Nephron progenitor cell (in vitro differentiated cells): ENCODE measurements around the gene GSC.

Source experiments
- DNase-seq: peaks from one replicate; pipeline ENCODE4 v3.0.0; 2021
- H3K27ac Mint-ChIP-seq: 2 replicates; pipeline ENCODE4 v1.8.0; 2021; ENCODE audit warnings: mild to moderate bottlenecking, moderate library complexity, mixed read lengths
- H3K27me3 Mint-ChIP-seq: 2 replicates; pipeline ENCODE4 v1.8.0; 2021; ENCODE audit warnings: mild to moderate bottlenecking, low read depth, mixed read lengths; ENCODE audit not compliant: poor library complexity
- H3K36me3 Mint-ChIP-seq: 2 replicates; pipeline ENCODE4 v1.8.0; 2021; ENCODE audit warnings: low read depth, mixed read lengths
- H3K4me1 Mint-ChIP-seq: 2 replicates; pipeline ENCODE4 v1.8.0; 2021; ENCODE audit warnings: mixed read lengths
- H3K4me3 Mint-ChIP-seq: 2 replicates; pipeline ENCODE4 v1.8.0; 2021; ENCODE audit warnings: mild to moderate bottlenecking, moderate library complexity, mixed read lengths
- H3K9me3 Mint-ChIP-seq: 2 replicates; pipeline ENCODE4 v1.8.0; 2021; ENCODE audit warnings: mild to moderate bottlenecking, moderate library complexity, mixed read lengths
- TF ChIP-seq, protein P1 (sequence below): fragments of 200-600 bp; sonication (generic); IDR thresholded peaks from 2 replicates; pipeline ENCODE4 v1.5.0; 2021; ENCODE audit warnings: antibody characterized with exemption

GSC gene

DNA sequence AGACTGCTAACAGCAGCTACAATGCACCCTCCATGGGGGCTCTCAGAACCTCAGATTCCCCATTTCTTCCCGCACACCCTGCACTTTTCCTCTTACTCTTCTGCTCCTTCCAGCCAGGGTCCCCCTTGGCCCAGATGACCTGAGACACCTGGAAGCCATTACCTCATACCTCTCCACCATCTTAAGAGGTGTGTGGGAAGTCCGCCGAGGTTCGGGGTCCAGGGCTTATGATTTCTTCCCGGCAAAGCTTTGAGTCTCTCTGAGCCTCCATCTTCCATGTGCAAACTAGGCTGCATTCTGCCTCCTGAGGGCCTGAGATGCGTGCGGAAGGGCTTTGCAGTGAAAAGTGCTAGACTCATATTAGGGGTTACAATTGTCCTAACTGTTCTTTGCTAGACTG is 5.3 kb downstream of the GSC start:
- H3K27ac Mint-ChIP-seq = no peak overlapping the region
- H3K4me3 Mint-ChIP-seq = no peak overlapping the region
- peaks cover 18% of the 10 kb centered on the region for H3K4me1 Mint-ChIP-seq
- no peaks in the 10 kb centered on the region for H3K9me3 Mint-ChIP-seq
- no peaks in the 10 kb centered on the region for H3K36me3 Mint-ChIP-seq
- H3K27me3 Mint-ChIP-seq = peaks cover 75% of the 10 kb centered on the region
- no peak for DNase-seq
- TF ChIP-seq, protein P1, sequence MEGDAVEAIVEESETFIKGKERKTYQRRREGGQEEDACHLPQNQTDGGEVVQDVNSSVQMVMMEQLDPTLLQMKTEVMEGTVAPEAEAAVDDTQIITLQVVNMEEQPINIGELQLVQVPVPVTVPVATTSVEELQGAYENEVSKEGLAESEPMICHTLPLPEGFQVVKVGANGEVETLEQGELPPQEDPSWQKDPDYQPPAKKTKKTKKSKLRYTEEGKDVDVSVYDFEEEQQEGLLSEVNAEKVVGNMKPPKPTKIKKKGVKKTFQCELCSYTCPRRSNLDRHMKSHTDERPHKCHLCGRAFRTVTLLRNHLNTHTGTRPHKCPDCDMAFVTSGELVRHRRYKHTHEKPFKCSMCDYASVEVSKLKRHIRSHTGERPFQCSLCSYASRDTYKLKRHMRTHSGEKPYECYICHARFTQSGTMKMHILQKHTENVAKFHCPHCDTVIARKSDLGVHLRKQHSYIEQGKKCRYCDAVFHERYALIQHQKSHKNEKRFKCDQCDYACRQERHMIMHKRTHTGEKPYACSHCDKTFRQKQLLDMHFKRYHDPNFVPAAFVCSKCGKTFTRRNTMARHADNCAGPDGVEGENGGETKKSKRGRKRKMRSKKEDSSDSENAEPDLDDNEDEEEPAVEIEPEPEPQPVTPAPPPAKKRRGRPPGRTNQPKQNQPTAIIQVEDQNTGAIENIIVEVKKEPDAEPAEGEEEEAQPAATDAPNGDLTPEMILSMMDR = no peak

- no peaks in the 10 kb centered on the region for H3K36me3 Mint-ChIP-seq
These were observed 7.5 kb downstream of the GSC start for GRCh38 chr14:94762431-94762830.

GRCh38 chr14:94761997-94762377 is 7.9 kb downstream of the GSC start:
- peaks cover 3% of the 10 kb centered on the region for H3K4me1 Mint-ChIP-seq
- peaks cover 64% of the 10 kb centered on the region for H3K27me3 Mint-ChIP-seq
- no peaks in the 10 kb centered on the region for H3K9me3 Mint-ChIP-seq
- H3K27ac Mint-ChIP-seq = no peak overlapping the region
- TF ChIP-seq, protein P1 = no peak
- DNase-seq = no peak
- no peak overlapping the region for H3K4me3 Mint-ChIP-seq
- no peaks in the 10 kb centered on the region for H3K36me3 Mint-ChIP-seq

More at GRCh38 chr14:94762431-94762830, 7.5 kb downstream of the GSC start:
- peaks cover 7% of the 10 kb centered on the region for H3K4me1 Mint-ChIP-seq
- DNase-seq = no peak
- peaks cover 67% of the 10 kb centered on the region for H3K27me3 Mint-ChIP-seq
- TF ChIP-seq, protein P1 = no peak
- H3K9me3 Mint-ChIP-seq = no peaks in the 10 kb centered on the region
- H3K27ac Mint-ChIP-seq = no peak overlapping the region
- H3K4me3 Mint-ChIP-seq = no peak overlapping the region

DNA sequence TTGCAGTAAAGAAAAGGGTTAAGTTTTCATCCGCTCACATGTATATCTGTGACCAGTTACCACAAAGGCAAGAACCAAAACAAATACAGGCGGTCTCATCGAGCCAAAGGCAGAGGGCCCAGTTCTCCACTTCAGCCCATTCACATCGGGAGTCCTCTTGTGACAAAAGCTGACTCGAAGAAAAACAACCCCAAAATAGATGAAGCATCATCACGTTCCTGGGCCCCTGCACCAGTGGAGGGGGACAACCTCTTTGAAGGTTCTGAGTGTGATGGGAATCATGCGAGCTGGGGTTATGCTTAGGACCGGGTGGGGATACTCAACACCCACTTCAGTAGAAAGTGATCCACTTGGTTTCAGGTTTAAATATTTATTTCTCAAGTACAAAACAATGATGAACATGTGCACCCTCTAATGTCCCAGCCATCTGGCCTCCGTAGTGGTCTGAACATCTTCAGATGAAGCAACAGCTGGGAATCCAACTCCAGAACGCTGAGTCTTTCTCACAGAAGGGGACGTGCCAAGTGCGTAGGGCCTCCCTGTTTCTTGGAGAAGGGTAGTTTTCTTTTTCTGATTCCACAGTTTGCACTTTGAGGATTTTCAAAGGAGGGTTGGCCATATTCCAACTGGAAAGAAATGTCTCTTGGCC is 8.4 kb downstream of the GSC start:
- Mint-ChIP-seq H3K27ac (no peak overlapping the region), H3K4me1 (peaks cover 4% of the 10 kb centered on the region), H3K4me3 (no peak overlapping the region), H3K27me3 (peaks cover 63% of the 10 kb centered on the region), H3K9me3 (no peaks in the 10 kb centered on the region), H3K36me3 (no peaks in the 10 kb centered on the region)
- no peak for DNase-seq
- TF ChIP-seq, protein P1 = no peak

DNA sequence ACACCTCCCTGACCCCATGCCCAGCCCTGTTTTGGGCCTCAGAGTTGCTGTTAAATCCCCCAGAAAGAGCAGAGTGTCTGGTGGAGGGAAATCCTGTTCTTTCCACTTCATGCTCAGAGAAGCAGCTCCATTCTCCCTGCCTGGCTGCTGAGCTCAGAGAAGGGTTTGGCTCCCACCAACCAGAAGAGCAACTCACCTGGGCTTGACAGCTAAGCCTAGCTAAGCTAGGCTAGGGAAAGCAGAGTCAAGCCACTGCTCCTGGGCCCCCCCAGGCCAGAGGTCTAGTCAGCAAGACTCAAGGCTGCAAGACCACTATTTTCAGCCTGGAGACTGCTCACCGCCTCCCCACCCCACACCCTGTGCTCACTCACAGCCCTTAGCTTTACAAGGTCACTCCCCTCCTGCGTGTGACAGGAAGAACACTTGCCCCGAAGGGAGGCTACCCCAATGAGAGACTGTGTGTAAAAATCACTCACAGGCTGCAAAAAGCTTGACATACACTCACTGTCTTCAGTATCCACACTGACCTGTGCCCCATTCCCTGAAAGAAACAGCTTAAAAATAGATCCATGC is 13.5 kb downstream of the GSC start:
- H3K27ac Mint-ChIP-seq = no peak overlapping the region
- no peaks in the 10 kb centered on the region for H3K9me3 Mint-ChIP-seq
- no peak for DNase-seq
- H3K4me3 Mint-ChIP-seq = no peak overlapping the region
- TF ChIP-seq, protein P1 = no peak
- H3K36me3 Mint-ChIP-seq = no peaks in the 10 kb centered on the region
- peaks cover 24% of the 10 kb centered on the region for H3K4me1 Mint-ChIP-seq
- H3K27me3 Mint-ChIP-seq = peaks cover 28% of the 10 kb centered on the region

DNA sequence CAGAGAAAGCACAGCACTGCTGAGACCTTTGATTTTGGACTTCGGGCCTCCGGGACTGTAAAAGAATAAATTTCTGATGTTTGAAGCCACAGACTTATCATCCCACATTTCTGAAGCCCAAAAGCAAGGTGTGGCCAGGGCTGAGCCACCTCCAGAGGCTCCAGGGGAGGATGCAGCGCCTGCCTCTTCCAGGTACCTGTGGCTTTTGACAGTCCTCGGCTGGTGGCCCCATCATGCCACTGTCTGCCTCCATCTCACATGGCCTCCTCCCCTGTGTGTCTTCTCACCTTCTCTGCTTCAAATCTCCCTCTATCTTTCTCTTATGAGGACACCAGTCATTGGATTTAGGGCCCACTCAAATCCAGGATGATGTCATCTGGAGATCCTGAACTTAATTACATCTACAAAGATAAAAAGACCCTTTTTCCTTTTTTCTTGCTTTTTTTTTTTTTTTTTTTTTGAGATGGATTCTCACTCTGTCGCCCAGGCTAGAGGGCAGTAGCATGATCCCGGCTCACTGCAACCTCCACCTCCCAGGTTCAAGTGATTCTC is 15.4 kb downstream of the GSC start:
- Mint-ChIP-seq H3K4me3 (no peak overlapping the region), H3K27me3 (peaks cover 35% of the 10 kb centered on the region), H3K27ac (no peak overlapping the region), H3K9me3 (no peaks in the 10 kb centered on the region), H3K4me1 (peaks cover 30% of the 10 kb centered on the region), H3K36me3 (no peaks in the 10 kb centered on the region)
- DNase-seq = no peak
- TF ChIP-seq, protein P1 = no peak
